A673 (cell line): ENCODE measurements around the gene THAP11. TPM values are rescaled to one million over a fixed set of nuclear protein-coding genes. Genes with fewer than 3 reads are reported as not detected.

ENCODE experiments used
- BruUV-seq: library from RNA; stranded (reverse); fragments of 400-500 nt; replicated peaks from 2 replicates; lab custom pipeline; 2021; lab: Mats Ljungman, UMichigan
- CTCF ChIA-PET: fragments of 300-600 bp; sonication (Branson Sonifier 250); formaldehyde crosslinking; loops from one replicate; lab custom pipeline; 2022; ENCODE audit warnings: antibody characterized with exemption; lab: Charles Lee
- POLR2A ChIA-PET: fragments of 300-600 bp; sonication (Branson Sonifier 250); formaldehyde crosslinking; loops from one replicate; lab custom pipeline; 2022; ENCODE audit warnings: antibody characterized with exemption; ENCODE audit not compliant: low non-redundant PET; lab: Charles Lee
- DNase-seq: peaks from one replicate; pipeline ENCODE4 v3.0.0-alpha.2; 2015; ENCODE audit warnings: low spot score
- H3K27ac ChIP-seq: fragments of 200-600 bp; sonication (generic); 2 replicates; pipeline ENCODE4 v1.5.1; 2016; ENCODE audit warnings: mixed run types, low read depth, mild to moderate bottlenecking, mixed read lengths, antibody characterized with exemption, low read length; ENCODE audit not compliant: poor library complexity, severe bottlenecking
- H3K27me3 ChIP-seq: fragments of 200-600 bp; sonication (generic); replicated peaks from 2 replicates; pipeline ENCODE4 v1.6.1; 2017; ENCODE audit warnings: mixed run types, low read depth, mild to moderate bottlenecking, mixed read lengths, antibody characterized with exemption, low read length; ENCODE audit not compliant: insufficient read depth, poor library complexity
- H3K36me3 ChIP-seq: fragments of 200-600 bp; sonication (generic); 2 replicates; pipeline ENCODE4 v1.6.1; 2016; ENCODE audit warnings: mixed run types, mild to moderate bottlenecking, mixed read lengths, antibody characterized with exemption, low read length; ENCODE audit not compliant: insufficient read depth, poor library complexity, severe bottlenecking
- H3K4me1 ChIP-seq: fragments of 200-600 bp; sonication (generic); 2 replicates; pipeline ENCODE4 v1.6.1; 2017; ENCODE audit warnings: mixed run types, mild to moderate bottlenecking, mixed read lengths, antibody characterized with exemption, low read length; ENCODE audit not compliant: insufficient read depth, poor library complexity, severe bottlenecking
- H3K4me3 ChIP-seq: fragments of 200-600 bp; sonication (generic); 2 replicates; pipeline ENCODE4 v1.5.1; 2016; ENCODE audit warnings: low read depth, mixed run types, mild to moderate bottlenecking, mixed read lengths, low read length; ENCODE audit not compliant: poor library complexity, severe bottlenecking
- H3K9me3 ChIP-seq: fragments of 200-600 bp; sonication (generic); 2 replicates; pipeline ENCODE4 v1.6.1; 2016; ENCODE audit warnings: mixed run types, low read depth, mild to moderate bottlenecking, mixed read lengths, antibody characterized with exemption, low read length; ENCODE audit not compliant: poor library complexity, severe bottlenecking
- CTCF ChIP-seq: fragments of 300-800, 200-600 bp; sonication (generic); conservative IDR thresholded peaks from 2 replicates; pipeline ENCODE4 v1.5.1; 2017; ENCODE audit warnings: low read depth, mild to moderate bottlenecking, antibody characterized with exemption, low read length, moderate library complexity, mixed read lengths
- EZH2 ChIP-seq: fragments of 200-600 bp; sonication (generic); IDR thresholded peaks from 2 replicates; pipeline ENCODE4 v1.6.1; 2017; ENCODE audit warnings: borderline replicate concordance, low read depth, mild to moderate bottlenecking, mixed read lengths, antibody characterized with exemption, low read length; ENCODE audit not compliant: poor library complexity, severe bottlenecking
- intact Hi-C: fragments of 100-400 bp; cut with micrococcal nuclease; formaldehyde crosslinking; loops from one replicate; pipeline ENCODE4 v1.10.0; 2022; ENCODE audit not compliant: unreplicated experiment
- total RNA-seq: library from RNA; stranded (reverse); gene quantifications from 2 replicates; pipeline ENCODE4 v1.2.3, GENCODE V29; 2021

The THAP11 gene
- total RNA-seq, 1 experiment from 2014 or later: 48.9 TPM

- Histone ChIP-seq H3K36me3 (no peaks in the 10 kb centered on the region), H3K27me3 (no peaks in the 10 kb centered on the region), H3K9me3 (no peaks in the 10 kb centered on the region), H3K4me1 (peaks cover 6% of the 10 kb centered on the region), H3K4me3 (no peak overlapping the region), H3K27ac (no peak overlapping the region)
- TF ChIP-seq CTCF: no peak
- TF ChIP-seq EZH2: no peak
- DNase-seq: no peak
- intact Hi-C loops: no loop called here
- BruUV-seq: no TSS peak
- ChIA-PET CTCF (interaction anchor here (0.7 kb wide), 1 partner anchor 129 kb away, joined by 3 read pairs; no protein-coding TSS in a partner anchor), POLR2A (no interaction called here)
These were observed 4.3 kb upstream of the THAP11 start for GRCh38 chr16:67837811-67838210.

GRCh38 chr16:67841198-67841815, 813 bp upstream of the THAP11 start:
- Histone ChIP-seq H3K36me3 (no peaks in the 10 kb centered on the region), H3K27me3 (no peaks in the 10 kb centered on the region), H3K4me1 (peaks cover 29% of the 10 kb centered on the region), H3K27ac (peak overlapping the region; percentile 99), H3K4me3 (peak overlapping the region; percentile 89), H3K9me3 (no peaks in the 10 kb centered on the region)
- DNase-seq: peak; percentile 33
- CTCF ChIA-PET: no interaction called here
- intact Hi-C loops: no loop called here
- POLR2A ChIA-PET: no interaction called here
- no TSS peak for BruUV-seq
- TF ChIP-seq CTCF (no peak), EZH2 (no peak)

- peak; percentile 74 for DNase-seq
- H3K4me3 ChIP-seq: peak overlapping the region; percentile 89
- intact Hi-C loops: no loop called here
- no peak for TF ChIP-seq EZH2
- TF ChIP-seq CTCF: peak; percentile 33; the same call in 1 of the 2 replicates
- no peaks in the 10 kb centered on the region for H3K27me3 ChIP-seq
- no peaks in the 10 kb centered on the region for H3K36me3 ChIP-seq
- ChIA-PET CTCF (no interaction called here), POLR2A (no interaction called here)
- peaks cover 29% of the 10 kb centered on the region for H3K4me1 ChIP-seq
- no peaks in the 10 kb centered on the region for H3K9me3 ChIP-seq
- H3K27ac ChIP-seq: peak overlapping the region; percentile 99
- no TSS peak for BruUV-seq
These were observed 606 bp downstream of the THAP11 start for GRCh38 chr16:67842509-67843342.
